ENCODE measurements around the gene PSD4.

The PSD4 gene

GRCh38 chr2:113173542-113174375, at the start of gene PSD4:
Gene PSD4 (plus strand): TSS chr2:113173971. CDS start chr2:113182457, 8,486 bp downstream.
- TF ChIP-seq CTCF (IDR thresholded peaks at IDR 0.05; ENCODE audit: extremely low read depth, insufficient read depth, missing control alignments) = no peak
- in situ Hi-C loops (cut with MboI; ENCODE audit: low pct_unique_long_range_greater_than_20kb, low sequenced_read_pairs, unreplicated experiment) = no loop called here
- DNase-seq (ENCODE audit: low spot score) = peak; percentile 84

- in situ Hi-C loops (cut with MboI; ENCODE audit: low pct_unique_long_range_greater_than_20kb, low sequenced_read_pairs, unreplicated experiment) = no loop called here
- no peak for TF ChIP-seq CTCF (IDR thresholded peaks at IDR 0.05; ENCODE audit: extremely low read depth, insufficient read depth, missing control alignments)
- DNase-seq (ENCODE audit: low spot score) = peak; percentile 37
Measured at GRCh38 chr2:113124181-113124961, 49.4 kb upstream of the PSD4 start.

GRCh38 chr2:113124984-113125855, 48.6 kb upstream of the PSD4 start:
- in situ Hi-C loops (cut with MboI; ENCODE audit: low pct_unique_long_range_greater_than_20kb, low sequenced_read_pairs, unreplicated experiment) = no loop called here

GRCh38 chr2:113126845-113127645, 46.7 kb upstream of the PSD4 start, which contains the start of gene IL1RN:
Gene IL1RN (plus strand): TSS chr2:113127598. CDS start chr2:113127625, 27 bp downstream.
- no peak for DNase-seq (ENCODE audit: low spot score)
- in situ Hi-C loops (cut with MboI; ENCODE audit: low pct_unique_long_range_greater_than_20kb, low sequenced_read_pairs, unreplicated experiment) = no loop called here
- TF ChIP-seq CTCF (IDR thresholded peaks at IDR 0.05; ENCODE audit: extremely low read depth, insufficient read depth, missing control alignments) = no peak

More at GRCh38 chr2:113124984-113125855, 48.6 kb upstream of the PSD4 start:
- TF ChIP-seq CTCF (IDR thresholded peaks at IDR 0.05; ENCODE audit: extremely low read depth, insufficient read depth, missing control alignments) = no peak
- DNase-seq (ENCODE audit: low spot score) = no peak

GRCh38 chr2:113127646-113128570, 45.9 kb upstream of the PSD4 start:
- DNase-seq (ENCODE audit: low spot score) = no peak
- TF ChIP-seq CTCF (IDR thresholded peaks at IDR 0.05; ENCODE audit: extremely low read depth, insufficient read depth, missing control alignments) = no peak
- in situ Hi-C loops (cut with MboI; ENCODE audit: low pct_unique_long_range_greater_than_20kb, low sequenced_read_pairs, unreplicated experiment) = no loop called here
